ENCODE data around the gene DSP.

DSP gene

DNA sequence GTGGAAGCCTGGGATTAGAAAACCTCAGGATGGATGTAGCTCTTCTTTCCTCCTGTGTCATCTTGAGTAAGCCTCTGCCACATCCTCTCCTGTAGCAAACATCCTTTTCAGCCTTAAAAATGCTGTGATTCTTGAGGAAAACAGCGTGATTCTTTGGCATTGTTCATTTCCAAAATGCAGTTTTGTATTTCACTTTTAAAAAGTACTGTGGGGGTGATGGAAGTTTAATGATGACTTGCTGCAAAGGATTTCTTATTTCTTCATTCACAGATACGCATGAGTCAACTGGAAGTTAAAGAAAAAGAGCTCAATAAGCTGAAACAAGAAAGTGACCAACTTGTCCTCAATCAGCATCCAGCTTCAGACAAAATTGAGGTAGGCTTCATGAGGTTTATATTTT, 24.6 kb downstream of the DSP start:
- DNase-seq: no peak

DNA sequence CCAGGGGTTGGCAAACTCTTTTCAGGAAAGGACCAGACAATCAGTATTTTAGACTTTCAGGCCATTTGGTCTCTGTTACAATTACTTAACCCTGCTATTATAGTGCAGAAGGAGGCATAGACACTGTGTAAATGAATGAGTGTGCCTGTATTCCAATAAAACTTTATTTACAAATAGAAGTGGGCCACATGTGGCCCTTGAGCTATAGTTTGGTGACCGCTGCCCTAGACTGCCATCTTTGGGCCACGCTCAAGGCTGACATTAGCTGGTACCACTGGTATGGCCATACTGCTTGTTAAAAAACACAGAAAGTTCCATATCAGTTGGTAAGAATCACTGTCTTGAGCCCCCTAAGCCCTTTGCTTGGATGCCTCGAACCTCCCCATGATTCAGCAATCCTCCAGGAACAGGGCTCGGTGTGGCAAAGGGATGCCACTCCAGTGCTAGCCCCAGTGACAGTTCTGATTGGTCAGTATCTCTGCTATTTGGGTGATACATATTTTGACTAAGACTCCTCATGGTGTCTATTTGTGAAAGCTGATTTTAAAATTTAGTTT, 25.2 kb downstream of the DSP start:
- DNase-seq: no peak

DNA sequence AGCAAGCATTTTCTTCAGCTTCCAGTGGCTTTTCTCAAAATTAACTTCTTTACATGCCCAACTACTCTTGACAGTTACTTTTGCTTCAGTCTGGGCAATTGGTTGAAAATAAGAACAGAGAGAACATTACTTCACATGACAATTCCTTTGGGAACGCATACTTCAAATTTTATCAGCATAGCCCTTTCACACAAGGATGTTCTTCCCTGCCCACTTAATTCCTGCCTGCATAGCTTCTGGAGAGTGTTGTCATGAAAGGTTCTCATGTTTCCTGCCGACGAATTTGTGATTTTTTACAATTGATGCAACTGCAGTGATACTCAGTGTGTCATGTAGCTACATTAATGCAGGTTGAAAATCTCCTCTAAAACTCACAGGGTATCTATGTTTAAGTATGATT, 26.6 kb downstream of the DSP start:
- DNase-seq: no peak

DNA sequence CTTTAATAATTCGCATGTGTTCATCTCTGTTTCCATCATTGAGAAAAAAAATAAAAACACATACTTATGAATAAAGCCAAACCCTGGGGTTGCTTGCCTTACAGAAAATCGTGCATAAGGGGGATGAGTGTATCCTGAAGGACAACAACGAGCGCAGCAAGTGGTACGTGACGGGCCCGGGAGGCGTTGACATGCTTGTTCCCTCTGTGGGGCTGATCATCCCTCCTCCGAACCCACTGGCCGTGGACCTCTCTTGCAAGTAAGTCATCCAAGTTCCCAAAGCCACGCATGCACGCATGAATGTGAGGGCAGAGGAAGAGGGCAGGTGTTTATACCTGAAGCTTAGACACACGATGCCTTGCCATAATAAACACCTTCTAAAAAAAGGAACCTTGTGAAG, 27.6 kb downstream of the DSP start:
- DNase-seq: no peak

DNA sequence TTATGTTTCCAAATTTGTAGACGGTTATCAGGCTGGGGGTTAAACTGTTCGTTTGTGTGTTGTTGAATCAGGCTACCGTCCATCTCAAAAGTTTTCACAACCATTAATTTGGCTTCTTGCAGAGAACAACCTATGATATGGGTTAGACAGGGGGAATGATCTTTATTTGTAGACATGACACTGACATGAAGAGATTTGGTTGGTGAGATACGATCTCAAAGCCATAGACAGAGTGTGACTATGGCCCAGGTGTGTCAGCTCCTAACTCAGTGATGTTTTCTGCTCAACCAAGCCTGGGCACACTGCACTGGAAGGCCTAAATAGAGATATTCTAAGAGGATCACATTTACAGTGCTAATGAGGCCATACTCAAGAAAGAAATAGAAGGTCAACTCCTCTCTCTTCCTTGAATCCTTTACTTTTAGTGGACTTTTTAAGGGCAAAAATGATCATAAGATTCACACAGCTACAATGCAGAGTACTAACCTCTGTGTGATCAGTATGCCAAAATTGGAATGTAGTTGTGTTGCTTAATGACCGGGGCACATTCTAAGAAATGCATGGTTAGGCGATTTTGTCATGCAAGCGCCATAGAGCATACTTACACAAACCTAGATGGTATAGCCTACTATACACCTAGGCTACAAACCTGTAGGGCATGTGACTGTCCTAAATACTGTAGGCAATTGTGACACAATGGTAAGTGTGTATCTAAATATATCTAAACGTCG, 30.9 kb downstream of the DSP start:
- DNase-seq: no peak

DNA sequence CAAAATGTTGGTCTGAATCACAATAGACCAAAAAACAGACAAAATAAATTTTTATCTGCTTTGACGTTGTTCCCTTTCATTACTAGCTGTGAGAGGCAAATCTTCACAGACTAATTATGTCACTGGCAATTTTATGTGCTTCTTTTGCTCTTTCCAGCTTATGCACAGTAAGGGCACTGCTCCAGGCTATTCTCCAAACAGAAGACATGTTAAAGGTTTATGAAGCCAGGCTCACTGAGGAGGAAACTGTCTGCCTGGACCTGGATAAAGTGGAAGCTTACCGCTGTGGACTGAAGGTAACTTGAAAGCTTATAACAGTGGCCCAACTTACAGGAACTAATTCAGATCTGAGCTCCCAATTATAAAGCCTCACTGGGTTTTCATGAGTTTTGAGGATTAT, 33.0 kb downstream of the DSP start:
- no peak for DNase-seq

DNA sequence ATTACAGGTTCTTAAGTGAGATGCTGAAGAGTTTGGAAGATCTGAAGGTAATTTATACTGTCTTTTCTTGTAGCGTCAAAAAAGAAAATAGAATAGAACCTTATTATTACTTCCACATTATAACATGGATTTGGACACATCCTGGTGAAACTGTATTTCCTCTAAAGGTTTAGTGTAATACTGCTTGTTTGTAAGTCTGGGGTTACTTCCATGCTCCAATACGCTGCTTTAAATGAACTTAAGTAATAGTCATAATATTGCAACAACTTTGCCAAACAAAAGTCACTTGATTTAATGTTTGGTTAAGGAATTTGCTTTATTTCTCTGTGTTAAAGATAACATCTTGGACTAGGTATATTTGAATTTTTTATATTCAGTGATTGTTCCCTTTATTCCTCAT, 37.0 kb downstream of the DSP start:
- no peak for DNase-seq

DNA sequence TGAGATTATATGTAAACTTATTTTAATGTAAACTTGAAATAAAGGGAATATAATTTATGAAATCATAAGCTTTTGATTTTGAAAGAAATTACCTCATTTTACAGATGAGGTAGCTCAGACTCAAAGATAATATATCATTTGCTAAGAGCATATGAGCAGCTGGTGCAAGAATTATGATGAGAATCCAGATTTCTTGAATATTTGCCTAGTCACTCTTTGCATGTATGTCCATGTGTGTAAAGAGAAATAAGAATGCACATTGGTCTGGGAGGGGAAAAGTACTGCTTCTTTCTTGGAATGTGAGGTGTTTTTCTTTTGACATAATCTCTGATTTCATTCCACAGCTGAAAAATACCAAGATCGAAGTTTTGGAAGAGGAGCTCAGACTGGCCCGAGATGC, 37.5 kb downstream of the DSP start:
- no peak for DNase-seq

DNA sequence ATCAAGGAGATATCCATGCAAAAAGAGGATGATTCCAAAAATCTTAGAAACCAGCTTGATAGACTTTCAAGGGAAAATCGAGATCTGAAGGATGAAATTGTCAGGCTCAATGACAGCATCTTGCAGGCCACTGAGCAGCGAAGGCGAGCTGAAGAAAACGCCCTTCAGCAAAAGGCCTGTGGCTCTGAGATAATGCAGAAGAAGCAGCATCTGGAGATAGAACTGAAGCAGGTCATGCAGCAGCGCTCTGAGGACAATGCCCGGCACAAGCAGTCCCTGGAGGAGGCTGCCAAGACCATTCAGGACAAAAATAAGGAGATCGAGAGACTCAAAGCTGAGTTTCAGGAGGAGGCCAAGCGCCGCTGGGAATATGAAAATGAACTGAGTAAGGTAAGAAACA, 38.4 kb downstream of the DSP start:
- DNase-seq: no peak

DNA sequence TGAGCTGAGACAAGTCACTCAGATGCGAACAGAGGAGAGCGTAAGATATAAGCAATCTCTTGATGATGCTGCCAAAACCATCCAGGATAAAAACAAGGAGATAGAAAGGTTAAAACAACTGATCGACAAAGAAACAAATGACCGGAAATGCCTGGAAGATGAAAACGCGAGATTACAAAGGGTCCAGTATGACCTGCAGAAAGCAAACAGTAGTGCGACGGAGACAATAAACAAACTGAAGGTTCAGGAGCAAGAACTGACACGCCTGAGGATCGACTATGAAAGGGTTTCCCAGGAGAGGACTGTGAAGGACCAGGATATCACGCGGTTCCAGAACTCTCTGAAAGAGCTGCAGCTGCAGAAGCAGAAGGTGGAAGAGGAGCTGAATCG, 39.1 kb downstream of the DSP start:
- no peak for DNase-seq

DNA sequence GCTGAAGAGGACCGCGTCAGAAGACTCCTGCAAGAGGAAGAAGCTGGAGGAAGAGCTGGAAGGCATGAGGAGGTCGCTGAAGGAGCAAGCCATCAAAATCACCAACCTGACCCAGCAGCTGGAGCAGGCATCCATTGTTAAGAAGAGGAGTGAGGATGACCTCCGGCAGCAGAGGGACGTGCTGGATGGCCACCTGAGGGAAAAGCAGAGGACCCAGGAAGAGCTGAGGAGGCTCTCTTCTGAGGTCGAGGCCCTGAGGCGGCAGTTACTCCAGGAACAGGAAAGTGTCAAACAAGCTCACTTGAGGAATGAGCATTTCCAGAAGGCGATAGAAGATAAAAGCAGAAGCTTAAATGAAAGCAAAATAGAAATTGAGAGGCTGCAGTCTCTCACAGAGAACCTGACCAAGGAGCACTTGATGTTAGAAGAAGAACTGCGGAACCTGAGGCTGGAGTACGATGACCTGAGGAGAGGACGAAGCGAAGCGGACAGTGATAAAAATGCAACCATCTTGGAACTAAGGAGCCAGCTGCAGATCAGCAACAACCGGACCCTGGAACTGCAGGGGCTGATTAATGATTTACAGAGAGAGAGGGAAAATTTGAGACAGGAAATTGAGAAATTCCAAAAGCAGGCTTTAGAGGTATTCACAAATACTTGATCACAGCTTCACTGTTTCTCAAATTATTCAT, 39.6 kb downstream of the DSP start:
- DNase-seq: no peak

DNA sequence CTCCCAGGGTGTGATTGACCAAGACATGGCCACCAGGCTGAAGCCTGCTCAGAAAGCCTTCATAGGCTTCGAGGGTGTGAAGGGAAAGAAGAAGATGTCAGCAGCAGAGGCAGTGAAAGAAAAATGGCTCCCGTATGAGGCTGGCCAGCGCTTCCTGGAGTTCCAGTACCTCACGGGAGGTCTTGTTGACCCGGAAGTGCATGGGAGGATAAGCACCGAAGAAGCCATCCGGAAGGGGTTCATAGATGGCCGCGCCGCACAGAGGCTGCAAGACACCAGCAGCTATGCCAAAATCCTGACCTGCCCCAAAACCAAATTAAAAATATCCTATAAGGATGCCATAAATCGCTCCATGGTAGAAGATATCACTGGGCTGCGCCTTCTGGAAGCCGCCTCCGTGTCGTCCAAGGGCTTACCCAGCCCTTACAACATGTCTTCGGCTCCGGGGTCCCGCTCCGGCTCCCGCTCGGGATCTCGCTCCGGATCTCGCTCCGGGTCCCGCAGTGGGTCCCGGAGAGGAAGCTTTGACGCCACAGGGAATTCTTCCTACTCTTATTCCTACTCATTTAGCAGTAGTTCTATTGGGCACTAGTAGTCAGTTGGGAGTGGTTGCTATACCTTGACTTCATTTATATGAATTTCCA, 43.9 kb downstream of the DSP start:
- DNase-seq: no peak

DNA sequence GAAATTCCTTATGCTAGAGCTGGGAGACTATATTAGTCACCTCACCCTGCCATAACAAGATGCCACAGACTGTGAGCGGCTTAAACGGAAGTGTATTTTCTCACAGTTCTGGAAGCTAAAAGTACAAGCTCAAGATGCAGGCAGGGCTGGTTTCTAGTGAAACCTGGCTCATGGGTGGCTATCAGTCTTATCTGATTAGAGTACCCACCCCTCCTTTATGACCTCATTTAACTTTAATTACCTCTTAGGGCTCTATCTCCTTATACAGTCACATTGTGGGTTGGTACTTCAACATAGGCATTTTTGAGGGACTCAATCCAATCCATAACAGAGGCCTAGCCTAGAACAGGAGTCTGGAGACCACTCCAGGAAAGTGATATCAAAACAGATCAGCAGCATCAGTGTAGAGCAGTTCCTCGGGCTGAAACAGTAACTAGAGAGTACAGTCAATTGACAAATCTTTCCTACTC, 46.2 kb downstream of the DSP start:
- no peak for DNase-seq

DNA sequence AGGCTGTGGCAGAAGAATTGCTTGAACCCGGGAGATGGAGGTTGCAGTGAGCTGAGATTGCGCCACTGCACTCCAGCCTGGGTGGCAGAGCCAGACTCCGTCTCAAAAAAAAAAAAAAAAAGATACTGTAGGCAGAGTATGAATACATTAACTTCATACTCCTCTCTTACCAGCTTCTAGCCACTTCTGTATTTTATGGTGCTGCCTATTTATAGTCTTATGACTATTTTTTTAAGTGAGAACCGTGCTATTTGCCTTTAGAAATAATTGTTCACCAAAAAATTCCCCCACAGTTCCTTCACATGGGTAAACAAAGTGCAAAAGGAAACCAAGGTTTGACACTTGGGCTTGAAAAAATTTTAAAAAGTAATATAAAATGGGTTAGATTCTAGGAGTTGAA, 47.0 kb downstream of the DSP start:
- no peak for DNase-seq

DNA sequence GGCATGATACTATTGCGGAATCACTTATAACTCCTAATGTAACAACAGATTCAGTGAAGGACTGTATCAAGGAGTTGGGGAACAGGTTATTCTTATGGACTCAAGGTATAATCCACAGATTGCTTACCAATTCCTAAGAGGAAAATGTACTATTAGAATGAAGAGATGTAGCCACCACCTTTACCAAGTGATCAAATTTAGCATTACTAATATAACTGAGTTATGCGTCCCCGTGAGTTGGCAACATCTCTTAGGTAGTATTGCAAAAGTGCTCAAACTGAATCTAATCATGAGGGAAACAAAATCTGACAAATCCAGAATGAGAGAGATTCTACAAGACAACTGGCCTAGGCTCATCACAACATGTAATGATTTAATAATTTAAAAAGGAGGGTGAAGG, 47.8 kb downstream of the DSP start:
- DNase-seq: no peak

DNA sequence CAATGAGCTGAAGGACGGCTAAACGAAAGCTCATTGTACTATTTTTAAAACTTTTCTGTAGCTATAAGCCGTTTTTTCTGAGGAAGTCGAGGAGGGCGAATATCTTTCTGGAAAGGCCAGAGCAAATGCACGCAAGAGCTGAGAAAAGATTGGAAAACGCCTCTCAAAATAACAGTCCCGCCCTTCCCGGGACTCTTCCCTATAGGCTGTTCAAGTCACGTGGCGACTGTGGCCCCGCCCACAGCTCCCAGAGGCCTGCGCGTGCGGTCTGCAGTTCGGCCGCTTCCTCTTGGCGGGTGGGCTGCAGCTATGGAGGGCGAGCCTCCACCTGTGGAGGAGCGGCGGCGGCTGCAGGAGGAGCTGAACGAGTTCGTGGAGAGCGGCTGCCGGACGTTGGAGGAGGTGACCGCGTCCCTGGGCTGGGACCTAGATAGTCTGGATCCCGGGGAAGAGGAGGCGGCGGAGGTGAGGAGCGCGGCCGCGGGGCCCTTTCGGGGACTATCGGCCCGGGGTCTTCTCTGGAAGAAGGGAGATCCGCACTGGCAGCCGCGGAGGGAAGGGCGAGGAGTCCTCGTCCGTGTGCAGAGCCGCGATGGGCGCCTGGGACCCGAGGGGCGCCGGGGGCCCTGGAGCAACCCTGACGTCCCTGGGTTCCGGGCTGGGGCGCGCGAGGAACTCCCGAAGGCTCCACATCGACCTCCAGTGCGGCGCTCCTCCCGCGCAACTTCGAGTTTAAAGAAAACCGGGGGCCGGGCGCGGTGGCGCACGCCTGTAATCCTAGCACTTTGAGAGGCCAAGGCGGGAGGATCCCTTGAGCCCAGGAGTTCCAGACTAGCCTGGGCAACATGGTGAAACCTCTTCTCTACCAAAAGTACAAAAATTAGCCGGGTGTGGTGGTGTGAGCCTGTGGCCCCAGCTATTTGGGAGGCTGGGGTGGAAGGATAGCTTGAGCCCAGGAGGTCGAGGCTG, 48.8 kb downstream of the DSP start, which contains the start of gene SNRNP48:
TSS of gene SNRNP48 (plus strand) at position 250 of the 969 bp plus-strand sequence. CDS start at position 310, 60 bp downstream.
- DNase-seq: peak; percentile 89

DNA sequence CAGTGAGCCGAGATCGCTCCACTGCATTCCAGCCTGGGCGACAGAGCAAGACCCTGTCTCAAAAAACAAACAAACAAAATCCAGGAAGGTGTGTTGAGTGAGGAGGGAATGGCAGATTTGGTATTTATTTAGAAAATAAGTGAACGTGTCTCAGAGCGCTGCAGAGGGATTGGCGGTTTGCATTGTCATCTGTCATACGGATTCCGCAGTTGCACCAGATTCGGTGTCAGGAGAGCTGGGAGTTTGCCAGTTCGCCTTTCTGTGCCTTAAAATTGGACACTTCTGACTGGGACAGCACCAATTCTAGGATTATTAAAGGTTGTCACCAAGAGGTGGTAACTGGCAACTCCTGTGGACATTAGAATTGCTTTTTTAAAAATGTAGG, 49.4 kb downstream of the DSP start:
- DNase-seq: no peak

DNA sequence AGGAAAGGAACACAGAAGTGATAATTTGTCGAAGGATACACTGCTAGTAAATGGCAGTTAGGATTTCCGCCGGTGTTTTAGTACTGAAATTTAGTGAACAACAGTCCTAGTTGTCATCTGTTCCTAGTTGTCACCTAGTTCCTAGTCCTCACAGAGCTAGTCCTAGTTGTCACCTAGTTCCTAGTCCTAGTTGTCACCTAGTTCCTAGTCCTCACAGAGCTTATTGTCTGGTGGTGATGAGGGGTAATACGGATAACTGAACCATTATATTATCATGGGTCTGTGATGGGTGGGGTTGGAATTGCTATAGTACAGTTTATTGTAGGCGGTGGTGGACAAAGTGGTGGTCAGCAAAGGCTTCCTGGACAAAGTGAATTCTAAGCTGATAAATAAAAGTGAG, 50.3 kb downstream of the DSP start:
- DNase-seq: no peak

DNA sequence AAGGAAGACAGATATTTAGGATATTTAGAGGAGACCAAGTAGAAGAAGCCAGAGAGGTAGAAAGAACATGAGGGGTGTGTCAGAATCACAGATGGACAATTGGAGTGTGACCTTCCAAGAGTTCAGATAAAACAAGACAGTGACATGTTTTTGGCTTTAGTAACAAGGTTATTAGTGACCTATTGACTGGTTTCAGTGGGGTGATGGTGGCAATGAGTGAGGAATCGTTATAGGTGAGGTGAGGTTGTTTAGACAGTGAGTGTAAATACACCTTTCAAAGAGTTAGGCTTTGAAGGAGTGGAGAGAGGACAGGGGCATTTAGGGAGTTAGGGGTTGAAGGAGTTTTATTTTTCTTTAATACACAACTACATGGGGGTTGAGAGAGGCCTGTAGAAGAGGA, 51.8 kb downstream of the DSP start:
- no peak for DNase-seq

DNA sequence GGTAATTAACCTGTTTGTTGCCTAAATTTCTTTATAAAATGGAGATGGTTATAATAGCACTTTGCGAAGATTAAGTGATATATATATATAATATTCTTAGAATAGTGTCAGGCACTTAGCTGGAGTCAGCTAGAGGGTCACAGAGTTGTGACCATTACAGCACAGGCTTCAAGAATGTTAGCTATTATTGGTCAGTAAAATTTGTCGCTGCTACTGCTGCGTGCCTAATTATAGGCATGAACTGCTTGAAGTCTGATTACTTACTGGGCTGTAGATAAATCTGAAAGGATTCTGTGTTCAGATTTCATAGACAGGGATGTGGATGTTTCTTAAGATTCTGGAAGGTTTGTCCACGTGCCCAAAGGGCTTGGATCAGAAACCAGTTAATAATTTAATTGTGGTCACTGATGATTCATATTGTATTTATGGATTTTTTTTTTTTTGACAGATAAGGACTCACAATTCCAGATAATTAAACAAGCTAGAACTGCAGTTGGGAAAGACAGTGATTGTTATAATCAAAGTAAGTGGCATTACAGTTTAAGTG, 53.2 kb downstream of the DSP start:
- no peak for DNase-seq

DNA sequence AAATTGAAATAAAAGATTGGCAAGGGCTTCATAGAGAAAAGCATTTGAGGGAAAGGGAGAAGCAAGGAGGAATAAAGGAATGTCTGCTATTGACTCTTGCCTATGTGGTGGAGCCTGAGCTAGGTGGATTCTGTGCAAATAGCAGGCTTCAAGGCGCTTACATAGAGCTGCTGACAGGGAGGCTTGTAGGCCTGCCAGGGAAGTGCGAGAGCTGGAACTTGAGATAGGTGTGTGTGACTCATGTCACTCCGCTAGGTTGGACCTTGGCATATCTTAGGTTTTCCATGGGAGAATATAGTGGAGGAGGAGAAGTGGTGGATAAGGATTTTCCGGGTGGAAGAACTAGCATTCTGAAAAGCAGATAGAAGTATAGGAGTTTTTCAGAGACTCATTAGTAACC, 62.5 kb downstream of the DSP start:
- DNase-seq: no peak

DNA sequence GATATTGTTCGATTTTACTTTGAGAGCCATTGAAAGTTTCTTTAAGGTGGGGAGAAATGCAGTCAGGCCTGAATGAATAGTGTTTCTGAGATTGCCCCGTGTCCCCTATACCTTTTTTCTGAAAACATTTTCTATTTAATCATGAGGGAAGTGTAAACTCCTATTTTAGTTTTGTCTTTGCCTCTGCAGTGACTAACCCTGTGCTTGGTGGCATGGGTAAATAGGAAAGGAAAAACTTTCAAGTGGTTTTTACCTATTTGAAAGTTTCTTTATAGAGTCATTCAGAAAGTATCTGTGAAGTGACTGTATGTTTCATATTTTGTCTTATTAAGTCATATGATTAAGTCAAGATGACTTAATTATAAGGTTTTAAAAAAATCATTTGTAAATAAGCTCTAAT, 63.0 kb downstream of the DSP start:
- DNase-seq: no peak
